ENCODE data around the gene MRAS. TPM values are rescaled to one million over a fixed set of nuclear protein-coding genes. Genes with fewer than 3 reads are reported as not detected.

MRAS gene
- total RNA-seq, 1 donor from 2014 or later, result 55.4 TPM

- H3K4me1 ChIP-seq (ENCODE audit: insufficient read depth, low read length), result peaks cover 13% of the 10 kb centered on the region
- Mint-ChIP-seq H3K27me3 (ENCODE audit: low read depth, unreplicated experiment) (peaks cover 1% of the 10 kb centered on the region), H3K36me3 (ENCODE audit: low read depth, unreplicated experiment) (no peaks in the 10 kb centered on the region), H3K27ac (ENCODE audit: unreplicated experiment) (no peak overlapping the region), H3K4me1 (ENCODE audit: low read depth, unreplicated experiment) (peaks cover 44% of the 10 kb centered on the region), H3K9me3 (ENCODE audit: unreplicated experiment) (no peaks in the 10 kb centered on the region), H3K4me3 (ENCODE audit: unreplicated experiment) (no peak overlapping the region)
- DNase-seq (ENCODE audit: low read depth) (no peak), FAIRE-seq (no peak)
- no peaks in the 10 kb centered on the region for H4K20me1 ChIP-seq (ENCODE audit: insufficient read depth, low read length)
- no peak overlapping the region for H3K4me3 ChIP-seq (ENCODE audit: insufficient read depth, low read depth, low read length)
- H3K9me3 ChIP-seq (ENCODE audit: insufficient read depth, low read depth, low read length), result no peaks in the 10 kb centered on the region
- no peak overlapping the region for H3K27ac ChIP-seq (ENCODE audit: low read depth, low read length)
- H3K36me3 ChIP-seq (ENCODE audit: insufficient read depth, low read length), result no peaks in the 10 kb centered on the region
- H3K27me3 ChIP-seq (ENCODE audit: insufficient read depth, low read length), result no peaks in the 10 kb centered on the region
- H3K4me2 ChIP-seq (ENCODE audit: low read length), result no peak overlapping the region
- no peaks in the 10 kb centered on the region for H3K79me2 ChIP-seq (ENCODE audit: insufficient read depth, low read length)
- H3K9ac ChIP-seq (ENCODE audit: low read length), result no peak overlapping the region
- TF ChIP-seq CTCF (IDR thresholded peaks at IDR 0.05; ENCODE audit: insufficient read depth, low read depth, low read length) (no peak), EZH2 (IDR thresholded peaks at IDR 0.05; ENCODE audit: insufficient read depth, low read length) (no peak)
- H2AFZ ChIP-seq (ENCODE audit: low read depth, low read length), result no peak overlapping the region
These were observed 97.3 kb downstream of the MRAS start for GRCh38 chr3:138445654-138446053.

GRCh38 chr3:138448631-138449030 is 100.3 kb downstream of the MRAS start:
- Histone ChIP-seq H2AFZ (ENCODE audit: low read depth, low read length) (no peak overlapping the region), H3K79me2 (ENCODE audit: insufficient read depth, low read length) (no peaks in the 10 kb centered on the region), H3K36me3 (ENCODE audit: insufficient read depth, low read length) (no peaks in the 10 kb centered on the region), H3K27me3 (ENCODE audit: insufficient read depth, low read length) (no peaks in the 10 kb centered on the region), H3K4me1 (ENCODE audit: insufficient read depth, low read length) (no peaks in the 10 kb centered on the region), H3K27ac (ENCODE audit: low read depth, low read length) (no peak overlapping the region), H4K20me1 (ENCODE audit: insufficient read depth, low read length) (no peaks in the 10 kb centered on the region), H3K9ac (ENCODE audit: low read length) (no peak overlapping the region), H3K4me3 (ENCODE audit: insufficient read depth, low read depth, low read length) (no peak overlapping the region), H3K9me3 (ENCODE audit: insufficient read depth, low read depth, low read length) (no peaks in the 10 kb centered on the region), H3K4me2 (ENCODE audit: low read length) (no peak overlapping the region)
- no peak for DNase-seq (ENCODE audit: low read depth)
- FAIRE-seq, result no peak
- Mint-ChIP-seq H3K9me3 (ENCODE audit: unreplicated experiment) (peaks cover 3% of the 10 kb centered on the region), H3K27ac (ENCODE audit: unreplicated experiment) (no peak overlapping the region), H3K4me1 (ENCODE audit: low read depth, unreplicated experiment) (peaks cover 20% of the 10 kb centered on the region), H3K4me3 (ENCODE audit: unreplicated experiment) (no peak overlapping the region), H3K36me3 (ENCODE audit: low read depth, unreplicated experiment) (no peaks in the 10 kb centered on the region), H3K27me3 (ENCODE audit: low read depth, unreplicated experiment) (peaks cover 6% of the 10 kb centered on the region)
- TF ChIP-seq EZH2 (IDR thresholded peaks at IDR 0.05; ENCODE audit: insufficient read depth, low read length) (no peak), CTCF (IDR thresholded peaks at IDR 0.05; ENCODE audit: insufficient read depth, low read depth, low read length) (no peak)

- no peak for DNase-seq (ENCODE audit: low read depth)
- FAIRE-seq, result no peak
- H3K4me2 ChIP-seq (ENCODE audit: low read length), result no peak overlapping the region
These were observed 101.1 kb downstream of the MRAS start for GRCh38 chr3:138449490-138449889.

More at GRCh38 chr3:138449490-138449889, 101.1 kb downstream of the MRAS start:
- Mint-ChIP-seq H3K27ac (ENCODE audit: unreplicated experiment) (no peak overlapping the region), H3K36me3 (ENCODE audit: low read depth, unreplicated experiment) (no peaks in the 10 kb centered on the region), H3K9me3 (ENCODE audit: unreplicated experiment) (peaks cover 3% of the 10 kb centered on the region), H3K27me3 (ENCODE audit: low read depth, unreplicated experiment) (peaks cover 6% of the 10 kb centered on the region), H3K4me1 (ENCODE audit: low read depth, unreplicated experiment) (peaks cover 12% of the 10 kb centered on the region), H3K4me3 (ENCODE audit: unreplicated experiment) (no peak overlapping the region)
- no peak overlapping the region for H2AFZ ChIP-seq (ENCODE audit: low read depth, low read length)
- H3K9ac ChIP-seq (ENCODE audit: low read length), result no peak overlapping the region
- H3K79me2 ChIP-seq (ENCODE audit: insufficient read depth, low read length), result no peaks in the 10 kb centered on the region
- H3K9me3 ChIP-seq (ENCODE audit: insufficient read depth, low read depth, low read length), result no peaks in the 10 kb centered on the region
- TF ChIP-seq EZH2 (IDR thresholded peaks at IDR 0.05; ENCODE audit: insufficient read depth, low read length), result no peak
- no peak for TF ChIP-seq CTCF (IDR thresholded peaks at IDR 0.05; ENCODE audit: insufficient read depth, low read depth, low read length)
- no peaks in the 10 kb centered on the region for H4K20me1 ChIP-seq (ENCODE audit: insufficient read depth, low read length)
- no peaks in the 10 kb centered on the region for H3K4me1 ChIP-seq (ENCODE audit: insufficient read depth, low read length)
- H3K27ac ChIP-seq (ENCODE audit: low read depth, low read length), result no peak overlapping the region
- no peaks in the 10 kb centered on the region for H3K36me3 ChIP-seq (ENCODE audit: insufficient read depth, low read length)
- H3K4me3 ChIP-seq (ENCODE audit: insufficient read depth, low read depth, low read length), result no peak overlapping the region
- H3K27me3 ChIP-seq (ENCODE audit: insufficient read depth, low read length), result no peaks in the 10 kb centered on the region
